Liver (tissue), 9 donors: ENCODE measurements around the gene NFATC2. TPM values are rescaled to one million over a fixed set of nuclear protein-coding genes. Genes with fewer than 3 reads are reported as not detected.

Source experiments
- DNase-seq: peaks from one replicate; pipeline ENCODE4 v3.0.0-alpha.2; 2017; ENCODE audit warnings: low spot score
- H3K27ac ChIP-seq, 2 donors: one replicate each; pipeline ENCODE4 v1.7.0; 2013; ENCODE audit warnings: inconsistent platforms in 2 of 2, low read length in 2 of 2, control low read depth in 1 of 2, low read depth in 1 of 2, mild to moderate bottlenecking in 1 of 2
- H3K27me3 ChIP-seq, 4 donors: one replicate each; pipeline versions ENCODE4 v1.6.1 to v1.7.0; 2013; ENCODE audit warnings: low read length in 3 of 4, inconsistent platforms in 1 of 4, mild to moderate bottlenecking in 1 of 4, moderate library complexity in 1 of 4; ENCODE audit not compliant: control insufficient read depth in 4 of 4, insufficient read depth in 4 of 4
- H3K36me3 ChIP-seq, 4 donors: one replicate each; pipeline versions ENCODE4 v1.6.1 to v1.7.0; 2013; ENCODE audit warnings: low read length in 3 of 4, mild to moderate bottlenecking in 3 of 4, low read depth in 1 of 4, moderate library complexity in 1 of 4; ENCODE audit not compliant: control insufficient read depth in 4 of 4, insufficient read depth in 3 of 4
- H3K4me1 ChIP-seq, 4 donors: one replicate each; pipeline versions ENCODE4 v1.6.1 to v1.7.0; 2013; ENCODE audit warnings: low read length in 3 of 4, mild to moderate bottlenecking in 3 of 4, moderate library complexity in 1 of 4; ENCODE audit not compliant: control insufficient read depth in 4 of 4, insufficient read depth in 4 of 4
- H3K4me3 ChIP-seq, 3 donors: one replicate each; pipeline versions ENCODE4 v1.6.1 to v1.7.0; 2013; ENCODE audit warnings: low read length in 3 of 3, control low read depth in 1 of 3, low read depth in 1 of 3, mild to moderate bottlenecking in 1 of 3
- H3K9ac ChIP-seq, 2 donors: one replicate each; pipeline ENCODE4 v1.7.0; 2013; ENCODE audit warnings: low read length in 2 of 2, mild to moderate bottlenecking in 2 of 2, moderate library complexity in 2 of 2, control low read depth in 1 of 2, low read depth in 1 of 2
- H3K9me3 ChIP-seq, 4 donors: one replicate each; pipeline versions ENCODE4 v1.6.1 to v1.7.0; 2013; ENCODE audit warnings: low read length in 3 of 4; ENCODE audit not compliant: control insufficient read depth in 4 of 4
- ATF3 ChIP-seq: IDR thresholded peaks from 2 replicates; pipeline ENCODE4 v1.6.1; 2016; ENCODE audit warnings: antibody characterized with exemption
- CTCF ChIP-seq: fragments of 150-350 bp; IDR thresholded peaks from 2 replicates; pipeline ENCODE4 v1.5.1; 2017; ENCODE audit warnings: improper control_type of control experiment, low read depth, low read length; ENCODE audit not compliant: missing input control
- EGR1 ChIP-seq, 2 donors: IDR thresholded peaks; 2 replicates each; pipeline ENCODE4 v1.6.1; 2016 to 2018; ENCODE audit warnings: antibody characterized with exemption in 2 of 2, low read depth in 2 of 2
- FOXA1 ChIP-seq: IDR thresholded peaks from 2 replicates; pipeline ENCODE4 v1.6.1; 2016; ENCODE audit warnings: antibody characterized with exemption
- FOXA2 ChIP-seq: IDR thresholded peaks from 2 replicates; pipeline ENCODE4 v1.6.1; 2016; ENCODE audit warnings: antibody characterized with exemption
- GABPA ChIP-seq, 2 donors: IDR thresholded peaks in 1 of 2; conservative IDR thresholded peaks in 1 of 2; 2 replicates each; pipeline ENCODE4 v1.6.1; 2016; ENCODE audit warnings: antibody characterized with exemption in 2 of 2, mild to moderate bottlenecking in 1 of 2, moderate library complexity in 1 of 2
- HNF4A ChIP-seq, 2 donors: conservative IDR thresholded peaks; 2 replicates each; pipeline ENCODE4 v1.6.1; 2016; ENCODE audit warnings: antibody characterized with exemption in 2 of 2, mild to moderate bottlenecking in 2 of 2
- HNF4G ChIP-seq: IDR thresholded peaks from 2 replicates; pipeline ENCODE4 v1.6.1; 2016; ENCODE audit warnings: antibody characterized with exemption
- JUND ChIP-seq, 2 donors: IDR thresholded peaks; 2 replicates each; pipeline ENCODE4 v1.6.1; 2016; ENCODE audit warnings: antibody characterized with exemption in 2 of 2
- MAX ChIP-seq: IDR thresholded peaks from 2 replicates; pipeline ENCODE4 v1.6.1; 2016; ENCODE audit warnings: antibody characterized with exemption
- NR2F2 ChIP-seq: IDR thresholded peaks from 2 replicates; pipeline ENCODE4 v1.6.1; 2016; ENCODE audit warnings: antibody characterized with exemption
- RAD21 ChIP-seq, 2 donors: IDR thresholded peaks; 2 replicates each; pipeline ENCODE4 v1.6.1; 2016; ENCODE audit warnings: antibody characterized with exemption in 2 of 2, mild to moderate bottlenecking in 2 of 2
- REST ChIP-seq: IDR thresholded peaks from 2 replicates; pipeline ENCODE4 v1.6.1; 2016; ENCODE audit warnings: antibody characterized with exemption, mild to moderate bottlenecking
- RXRA ChIP-seq, 2 donors: IDR thresholded peaks; 2 replicates each; pipeline ENCODE4 v1.6.1; 2017 to 2018; ENCODE audit warnings: antibody characterized with exemption in 2 of 2, mild to moderate bottlenecking in 1 of 2
- SP1 ChIP-seq: IDR thresholded peaks from 2 replicates; pipeline ENCODE4 v1.6.1; 2018; ENCODE audit warnings: antibody characterized with exemption, mild to moderate bottlenecking
- TAF1 ChIP-seq: conservative IDR thresholded peaks from 2 replicates; pipeline ENCODE4 v1.6.1; 2016; ENCODE audit warnings: antibody characterized with exemption, mild to moderate bottlenecking
- YY1 ChIP-seq: IDR thresholded peaks from 2 replicates; pipeline ENCODE4 v1.6.1; 2016; ENCODE audit warnings: antibody characterized with exemption, mild to moderate bottlenecking
- WGBS: extraction: QIAGEN DNeasy Blood & Tissue Kit; methylation state at CpG from one replicate; pipeline ENCODE4 v1.1.7; 2013; 5-methylcytosine and 5-hydroxymethylcytosine counted together
- polyA plus RNA-seq, 2 donors: library from polyadenylated mRNA; stranded (reverse) in 1 of 2; unstranded in 1 of 2; fragments of 200-250 nt in 1 of 2; fragments of >200 nt in 1 of 2; fragmentation: Nextera tagmentation in 1 of 2; extraction: Ambion mirVana in 1 of 2; gene quantifications; one replicate each; pipeline versions ENCODE4 v1.2.1 to v1.2.3, GENCODE V29; 2013 to 2015
- total RNA-seq, 2 donors: library from RNA; depleted of rRNA; stranded (reverse); fragments of >200 nt; gene quantifications; one replicate each; pipeline ENCODE4 v1.2.3, GENCODE V29; 2014
- TF ChIP-seq, protein P1 (sequence below): IDR thresholded peaks from 2 replicates; pipeline ENCODE4 v1.6.1; 2016; ENCODE audit warnings: antibody characterized with exemption
- donor health status: healthy.
- donor health status: healthy.
- donor health status: healthy.
- donor health status: healthy.
- donor health status: healthy.

The NFATC2 gene
- total and polyA plus RNA-seq, 4 donors: 1.2 to 6.7 (median 2.6) TPM

DNA sequence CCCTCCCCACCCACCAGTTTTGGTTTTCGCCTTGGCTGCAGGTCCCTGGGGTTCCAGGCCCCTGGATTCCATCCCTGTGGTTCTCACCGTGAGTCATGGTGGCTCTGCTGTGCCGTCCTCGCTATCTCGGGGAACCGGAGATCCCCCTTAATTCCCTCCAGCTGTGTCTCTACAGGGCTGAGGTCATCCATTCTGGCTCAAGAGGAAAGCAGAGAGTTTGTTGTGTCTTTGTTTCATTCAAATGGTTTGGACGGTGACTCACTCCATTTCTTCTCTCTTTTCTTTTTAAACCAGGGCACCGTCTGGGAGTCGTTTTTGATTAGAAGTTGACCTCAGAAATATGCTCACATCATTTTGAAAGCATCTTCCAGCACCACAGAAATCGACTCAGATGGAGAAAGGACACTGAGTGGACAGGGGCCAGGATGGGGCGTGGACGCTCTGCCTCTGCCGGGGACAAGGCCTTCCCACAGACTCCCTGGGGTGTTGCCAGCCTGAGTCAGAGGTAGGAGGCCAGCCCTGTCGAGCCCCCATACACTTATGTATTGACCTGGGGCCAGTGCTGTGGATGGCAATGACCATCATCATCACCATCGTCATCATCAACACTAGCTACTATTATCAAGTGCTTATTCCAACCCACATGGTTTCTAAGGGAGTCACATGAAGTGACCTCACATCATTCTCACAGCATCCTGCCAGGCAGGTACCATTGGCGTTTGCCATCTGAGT is 176.2 kb downstream of the NFATC2 start:
- 82% methylated on average over 16 of the region's 16 CpGs for WGBS
- TF ChIP-seq RAD21 (IDR thresholded peaks at IDR 0.05) (no peak), HNF4A (conservative IDR thresholded peaks at IDR 0.05) (no peak), FOXA2 (no peak), ATF3 (no peak), FOXA1 (no peak), SP1 (no peak), HNF4G (no peak), EGR1 (IDR thresholded peaks at IDR 0.05; ENCODE audit: low read depth in 2 of 2) (no peak), TAF1 (no peak), CTCF (no peak), RXRA (IDR thresholded peaks at IDR 0.05) (no peak), REST (no peak), YY1 (no peak), JUND (IDR thresholded peaks at IDR 0.05) (no peak), GABPA (IDR thresholded peaks at IDR 0.05 in 1 of 2, conservative IDR thresholded peaks at IDR 0.05 in 1 of 2) (no peak), MAX (no peak), NR2F2 (no peak)
- TF ChIP-seq, protein P1, sequence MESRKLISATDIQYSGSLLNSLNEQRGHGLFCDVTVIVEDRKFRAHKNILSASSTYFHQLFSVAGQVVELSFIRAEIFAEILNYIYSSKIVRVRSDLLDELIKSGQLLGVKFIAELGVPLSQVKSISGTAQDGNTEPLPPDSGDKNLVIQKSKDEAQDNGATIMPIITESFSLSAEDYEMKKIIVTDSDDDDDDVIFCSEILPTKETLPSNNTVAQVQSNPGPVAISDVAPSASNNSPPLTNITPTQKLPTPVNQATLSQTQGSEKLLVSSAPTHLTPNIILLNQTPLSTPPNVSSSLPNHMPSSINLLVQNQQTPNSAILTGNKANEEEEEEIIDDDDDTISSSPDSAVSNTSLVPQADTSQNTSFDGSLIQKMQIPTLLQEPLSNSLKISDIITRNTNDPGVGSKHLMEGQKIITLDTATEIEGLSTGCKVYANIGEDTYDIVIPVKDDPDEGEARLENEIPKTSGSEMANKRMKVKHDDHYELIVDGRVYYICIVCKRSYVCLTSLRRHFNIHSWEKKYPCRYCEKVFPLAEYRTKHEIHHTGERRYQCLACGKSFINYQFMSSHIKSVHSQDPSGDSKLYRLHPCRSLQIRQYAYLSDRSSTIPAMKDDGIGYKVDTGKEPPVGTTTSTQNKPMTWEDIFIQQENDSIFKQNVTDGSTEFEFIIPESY: no peak
- H3K27ac ChIP-seq: no peak overlapping the region

More for the DNA sequence above, 176.2 kb downstream of the NFATC2 start:
- H3K4me1 ChIP-seq: no peaks in the 10 kb centered on the region
- no peaks in the 10 kb centered on the region for H3K27me3 ChIP-seq
- H3K36me3 ChIP-seq: no peaks in the 10 kb centered on the region
- no peak for DNase-seq
- no peaks in the 10 kb centered on the region for H3K9me3 ChIP-seq
- H3K4me3 ChIP-seq: no peak overlapping the region
- H3K9ac ChIP-seq: no peak overlapping the region
